Stimulated activated CD4-positive, alpha-beta T cell treated with anti-CD3 and anti-CD28 coated beads, Interleukin-15, amount 100 ng/mL, for 1 hour (primary cell): ENCODE results near the gene NAV2.
"Not testable (repeated sequence)": the region's sequence is repeated elsewhere in the genome, so short reads cannot be mapped to it uniquely, and the experiment has no call there.

Experiments used
- DNase-seq, 2 donors: peaks; one replicate each; pipeline ENCODE4 v3.0.0-alpha.2; 2020; ENCODE audit warnings: low read depth in 1 of 2, low spot score in 1 of 2

Gene NAV2

GRCh38 chr11:20127671-20128527, 415.3 kb downstream of the NAV2 start:
- peak; percentile 49 to 65 for DNase-seq

- not testable (repeated sequence) for DNase-seq
Observed at GRCh38 chr11:20128528-20128825, 415.8 kb downstream of the NAV2 start.

GRCh38 chr11:20129665-20130064, 417.0 kb downstream of the NAV2 start:
- no peak for DNase-seq

- DNase-seq: peak; percentile 26 to 27
Observed at GRCh38 chr11:20131788-20132666, 419.4 kb downstream of the NAV2 start.

- no peak for DNase-seq
Observed at GRCh38 chr11:20132667-20133039, 420.0 kb downstream of the NAV2 start.

GRCh38 chr11:20134991-20135736, 422.5 kb downstream of the NAV2 start:
- DNase-seq: no peak

GRCh38 chr11:20137637-20138036, 425.0 kb downstream of the NAV2 start:
- no peak for DNase-seq

GRCh38 chr11:20138707-20139106, 426.1 kb downstream of the NAV2 start:
- no peak for DNase-seq

- no peak for DNase-seq
Observed at GRCh38 chr11:20154381-20154780, 441.7 kb downstream of the NAV2 start.

GRCh38 chr11:20155683-20156279, 443.1 kb downstream of the NAV2 start:
- no peak for DNase-seq

- DNase-seq: peak; percentile 23 to 40
Observed at GRCh38 chr11:20156280-20156875, 443.7 kb downstream of the NAV2 start.

- DNase-seq: no peak
Observed at GRCh38 chr11:20156876-20157613, 444.4 kb downstream of the NAV2 start.

GRCh38 chr11:20157728-20158127, 445.1 kb downstream of the NAV2 start:
- DNase-seq: no peak

- no peak for DNase-seq
Observed at GRCh38 chr11:20158597-20159257, 446.1 kb downstream of the NAV2 start.

- no peak for DNase-seq
Observed at GRCh38 chr11:20159466-20160381, 447.1 kb downstream of the NAV2 start.

GRCh38 chr11:20160425-20161229, 448.0 kb downstream of the NAV2 start, which contains the start of gene DBX1:
DBX1 (minus strand) TSS chr11:20160475; CDS start chr11:20160324, 151 bp downstream.
- DNase-seq: no peak

- no peak for DNase-seq
Observed at GRCh38 chr11:20161230-20161918, 448.7 kb downstream of the NAV2 start.
